Omental fat pad (tissue), 4 donors: ENCODE data around the gene CST8. TPM values are rescaled to one million over a fixed set of nuclear protein-coding genes. Genes with fewer than 3 reads are reported as not detected.

Source experiments
- ATAC-seq: fragments of 150-250 bp; one replicate; pipeline ENCODE4 v1.9.1; 2016; ENCODE audit warnings: mild to moderate bottlenecking, moderate library complexity; ENCODE audit not compliant: low FRiP score
- DNase-seq: peaks from one replicate; pipeline ENCODE4 v3.0.0-alpha.2; 2019; ENCODE audit warnings: low spot score
- total RNA-seq, 4 donors: library from RNA; depleted of rRNA; stranded (reverse); fragments of >200 nt; gene quantifications; one replicate each; pipeline ENCODE4 v1.1.0, GENCODE V29; 2016
- TF ChIP-seq, protein P1 (sequence below), 3 donors: fragments of 450-650 bp; IDR thresholded peaks; one replicate each; pipeline ENCODE4 v1.5.1; 2016 to 2017; ENCODE audit warnings: antibody characterized with exemption in 3 of 3, mild to moderate bottlenecking in 3 of 3, moderate library complexity in 2 of 3

CST8 gene
- total RNA-seq, 4 donors from 2014 or later, result not detected

DNA sequence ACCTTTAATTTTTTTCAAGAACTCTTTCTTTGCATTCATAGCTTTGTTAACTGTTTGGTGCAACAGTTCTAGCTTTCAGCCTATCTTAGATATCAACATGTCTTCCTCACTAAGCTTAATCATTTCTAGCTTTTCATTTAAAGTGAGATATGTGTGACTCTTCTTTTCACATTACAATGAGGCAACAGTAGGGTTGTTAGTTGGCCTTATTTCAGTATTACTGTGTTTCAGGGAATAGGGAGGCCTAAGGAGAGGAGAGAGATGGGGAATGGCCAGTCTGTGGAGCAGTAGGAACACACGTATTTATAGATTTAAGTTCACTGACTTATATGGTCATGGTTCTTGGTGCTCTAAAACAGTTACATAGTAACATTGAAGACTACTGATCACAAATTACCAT lies 41.6 kb downstream of the CST8 start:
- ATAC-seq (no peak), DNase-seq (no peak)
- TF ChIP-seq, protein P1, sequence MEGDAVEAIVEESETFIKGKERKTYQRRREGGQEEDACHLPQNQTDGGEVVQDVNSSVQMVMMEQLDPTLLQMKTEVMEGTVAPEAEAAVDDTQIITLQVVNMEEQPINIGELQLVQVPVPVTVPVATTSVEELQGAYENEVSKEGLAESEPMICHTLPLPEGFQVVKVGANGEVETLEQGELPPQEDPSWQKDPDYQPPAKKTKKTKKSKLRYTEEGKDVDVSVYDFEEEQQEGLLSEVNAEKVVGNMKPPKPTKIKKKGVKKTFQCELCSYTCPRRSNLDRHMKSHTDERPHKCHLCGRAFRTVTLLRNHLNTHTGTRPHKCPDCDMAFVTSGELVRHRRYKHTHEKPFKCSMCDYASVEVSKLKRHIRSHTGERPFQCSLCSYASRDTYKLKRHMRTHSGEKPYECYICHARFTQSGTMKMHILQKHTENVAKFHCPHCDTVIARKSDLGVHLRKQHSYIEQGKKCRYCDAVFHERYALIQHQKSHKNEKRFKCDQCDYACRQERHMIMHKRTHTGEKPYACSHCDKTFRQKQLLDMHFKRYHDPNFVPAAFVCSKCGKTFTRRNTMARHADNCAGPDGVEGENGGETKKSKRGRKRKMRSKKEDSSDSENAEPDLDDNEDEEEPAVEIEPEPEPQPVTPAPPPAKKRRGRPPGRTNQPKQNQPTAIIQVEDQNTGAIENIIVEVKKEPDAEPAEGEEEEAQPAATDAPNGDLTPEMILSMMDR (IDR thresholded peaks at IDR 0.05), result no peak

DNA sequence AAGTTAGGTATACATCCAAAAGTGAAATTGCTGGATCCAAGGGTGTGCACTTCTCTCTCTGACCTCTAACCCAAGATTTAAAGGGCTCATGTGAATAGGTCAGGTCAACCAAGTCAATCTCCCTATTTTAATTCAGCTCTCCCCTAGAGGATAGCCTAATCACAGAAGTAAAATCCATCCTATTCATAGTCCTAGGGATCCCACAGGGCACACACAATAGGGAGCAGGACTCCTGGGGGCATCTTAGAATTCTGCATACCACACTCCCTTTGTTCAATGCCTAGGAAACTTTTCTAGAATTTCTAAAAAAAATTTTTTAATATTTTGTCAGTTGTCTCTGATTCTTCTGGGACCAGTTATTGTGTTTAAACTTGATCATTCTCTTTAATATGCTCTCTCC lies 42.2 kb downstream of the CST8 start:
- DNase-seq (no peak), ATAC-seq (no peak)
- TF ChIP-seq, protein P1 (IDR thresholded peaks at IDR 0.05), result no peak

DNA sequence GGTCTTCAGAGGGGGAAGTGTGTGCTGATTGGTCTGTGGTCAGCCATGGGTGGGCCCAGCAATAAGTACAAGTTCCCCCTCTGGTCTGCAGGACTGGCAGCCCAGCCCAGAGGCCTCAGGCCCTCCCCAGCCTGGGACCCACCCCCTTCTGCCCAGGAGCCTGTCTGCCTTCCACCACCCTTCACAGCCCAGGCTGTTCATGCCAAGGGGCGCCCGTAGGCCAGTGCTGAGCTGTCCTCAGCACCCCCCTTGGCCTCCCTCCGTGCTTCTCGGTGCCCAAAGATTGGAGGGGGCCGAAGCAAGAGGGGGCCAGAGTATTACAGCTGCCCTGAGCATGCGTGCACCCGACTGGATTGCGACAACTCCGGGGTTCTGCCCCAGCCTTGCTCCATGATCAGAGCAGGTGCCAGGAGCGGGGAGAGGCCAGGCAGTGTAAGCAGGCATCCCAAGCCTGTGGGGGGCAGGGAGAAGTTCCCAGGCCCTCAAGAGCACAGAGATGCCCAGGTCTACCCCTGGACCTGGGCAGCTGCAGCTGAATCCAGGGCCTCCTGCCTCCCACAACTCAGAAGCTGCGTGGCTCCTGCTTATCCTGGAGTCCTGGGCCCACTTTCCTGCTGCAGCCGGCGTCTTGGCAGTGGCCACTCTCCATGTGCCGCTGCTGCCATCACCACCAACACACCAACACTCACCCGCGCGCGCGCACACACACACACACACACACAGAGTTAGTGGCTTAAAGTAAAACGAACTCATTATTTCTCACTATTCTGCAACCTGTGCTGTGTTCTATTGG lies 44.1 kb downstream of the CST8 start:
- TF ChIP-seq, protein P1 (IDR thresholded peaks at IDR 0.05), result no peak
- ATAC-seq (no peak), DNase-seq (no peak)

DNA sequence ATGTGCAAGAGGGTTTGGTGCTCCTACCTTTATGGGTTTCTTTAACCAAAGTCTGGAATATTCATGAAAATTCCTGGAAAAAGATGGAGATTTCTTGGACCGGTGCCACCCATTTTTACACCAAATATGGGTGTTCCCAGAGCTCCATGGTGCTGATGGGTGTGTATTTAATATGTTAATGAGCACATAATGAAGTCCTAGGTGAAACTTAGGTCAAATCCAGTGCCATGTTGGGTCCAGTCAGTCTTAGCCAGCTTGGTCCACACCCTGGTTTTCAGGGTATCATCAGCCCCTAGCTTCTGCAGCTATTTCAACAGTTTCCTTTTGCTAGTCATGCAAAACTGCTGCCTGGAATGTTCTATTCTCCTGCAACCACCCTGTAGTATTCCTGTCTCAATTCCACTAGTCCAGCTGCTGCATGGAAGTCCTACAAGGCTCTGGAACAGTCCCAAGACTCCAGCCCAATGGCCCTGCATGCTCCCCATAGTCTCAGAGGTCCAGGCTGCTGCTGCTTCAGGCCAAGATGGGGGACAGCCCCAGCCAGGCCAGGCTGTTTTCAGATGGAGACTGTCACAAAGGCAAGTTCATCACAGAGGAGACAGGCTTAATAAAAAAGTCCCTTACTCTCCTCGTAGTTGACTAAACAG lies 45.5 kb downstream of the CST8 start:
- ATAC-seq, result no peak
- no peak for DNase-seq
- TF ChIP-seq, protein P1 (IDR thresholded peaks at IDR 0.05), result no peak

DNA sequence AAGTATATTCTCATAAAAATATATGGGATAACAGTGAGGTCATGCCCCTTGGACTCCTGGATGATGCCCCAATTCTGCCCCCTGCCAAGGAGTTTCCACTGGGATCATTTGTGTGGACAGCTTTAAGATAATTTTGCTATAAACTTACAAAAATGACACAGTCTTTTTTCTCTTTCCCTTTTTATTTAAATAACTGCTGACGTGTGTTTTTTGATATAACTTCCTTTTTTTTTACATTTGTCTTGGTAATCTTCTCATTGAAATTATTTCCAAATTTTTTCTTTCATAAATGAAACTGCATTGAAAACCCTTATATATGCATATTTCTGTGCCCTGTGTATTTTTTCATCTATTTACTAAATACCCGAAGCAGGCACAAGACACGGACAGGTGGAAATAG lies 46.1 kb downstream of the CST8 start:
- DNase-seq (no peak), ATAC-seq (no peak)
- TF ChIP-seq, protein P1 (IDR thresholded peaks at IDR 0.05), result no peak

DNA sequence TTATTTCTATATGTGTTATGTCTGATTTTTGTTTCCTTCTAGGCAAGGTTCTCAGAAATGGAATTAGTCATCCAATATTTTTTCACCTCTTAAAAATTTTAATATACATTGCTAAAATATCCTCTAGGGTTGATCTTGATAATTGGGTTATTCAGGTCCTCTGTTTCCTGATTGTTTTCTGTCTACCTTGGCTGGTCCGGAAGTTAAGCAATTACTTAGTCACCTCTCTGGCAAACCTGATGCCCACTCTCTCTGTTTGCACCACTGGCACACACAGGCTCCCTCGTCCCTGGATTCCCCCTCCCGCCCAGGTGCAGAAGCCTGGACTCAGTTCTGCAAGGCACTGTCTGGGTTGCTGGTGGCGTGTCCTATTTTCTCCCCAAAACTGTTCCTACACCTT lies 49.7 kb downstream of the CST8 start:
- ATAC-seq (no peak), DNase-seq (no peak)
- TF ChIP-seq, protein P1 (IDR thresholded peaks at IDR 0.05), result no peak

DNA sequence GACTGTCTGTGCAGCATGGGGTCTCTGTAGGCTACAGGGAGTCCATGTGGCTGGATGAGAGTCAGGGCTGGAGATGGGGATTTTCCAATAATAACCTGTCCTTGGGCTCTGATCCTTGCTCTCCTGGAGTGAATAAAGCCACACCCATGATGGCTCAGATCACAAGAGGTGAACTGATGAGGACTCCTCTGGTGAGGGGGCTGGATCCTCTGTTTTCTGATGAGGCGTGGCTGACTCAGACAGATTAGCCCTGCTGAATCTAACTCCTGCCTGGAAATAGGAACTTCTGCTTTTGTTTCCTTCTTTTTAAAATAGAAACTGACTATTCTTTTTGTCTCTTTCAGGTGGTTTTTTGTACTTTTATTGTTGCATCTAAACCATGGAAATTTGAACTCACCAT lies 50.4 kb downstream of the CST8 start:
- TF ChIP-seq, protein P1 (IDR thresholded peaks at IDR 0.05), result no peak
- no peak for ATAC-seq
- no peak for DNase-seq
